Coronary artery (tissue), 2 donors: Measurements from ENCODE around the gene ECEL1.
"Not testable (repeated sequence)": the region's sequence is repeated elsewhere in the genome, so short reads cannot be mapped to it uniquely, and the experiment has no call there.

Experiments used
- DNase-seq: peaks from one replicate; pipeline ENCODE4 v3.0.0-alpha.2; 2017; ENCODE audit warnings: low spot score
- H3K27ac ChIP-seq, 2 donors: fragments of 200-600 bp; sonication (generic); one replicate each; pipeline ENCODE4 v1.5.1; 2016 to 2019
- H3K4me3 ChIP-seq: fragments of 200-600 bp; sonication (generic); 2 replicates; pipeline ENCODE4 v1.5.1; 2016; ENCODE audit warnings: mild to moderate bottlenecking, moderate library complexity
- CTCF ChIP-seq: fragments of 200-600 bp; sonication (generic); IDR thresholded peaks from one replicate; pipeline ENCODE4 v1.5.1; 2019; ENCODE audit warnings: antibody characterized with exemption

The ECEL1 gene

GRCh38 chr2:232447091-232447620 is 40.5 kb downstream of the ECEL1 start:
- Histone ChIP-seq H3K4me3 (no peak overlapping the region), H3K27ac (no peak overlapping the region)
- no peak for TF ChIP-seq CTCF
- no peak for DNase-seq

- not testable (repeated sequence) for H3K27ac ChIP-seq, DNase-seq, H3K4me3 ChIP-seq
Measured at GRCh38 chr2:232446266-232446777, 41.3 kb downstream of the ECEL1 start.

GRCh38 chr2:232445149-232445885 is 42.3 kb downstream of the ECEL1 start:
- not testable (repeated sequence) for DNase-seq, H3K27ac ChIP-seq, H3K4me3 ChIP-seq

- Histone ChIP-seq H3K27ac (no peak overlapping the region), H3K4me3 (no peak overlapping the region)
- no peak for DNase-seq
- no peak for TF ChIP-seq CTCF
Measured at GRCh38 chr2:232444409-232445148, 43.1 kb downstream of the ECEL1 start.

- not testable (repeated sequence) for H3K27ac ChIP-seq
Measured at GRCh38 chr2:232443669-232444408, 43.8 kb downstream of the ECEL1 start.

GRCh38 chr2:232443047-232443446 is 44.6 kb downstream of the ECEL1 start:
- not testable (repeated sequence) for DNase-seq

More at GRCh38 chr2:232443669-232444408, 43.8 kb downstream of the ECEL1 start:
- not testable (repeated sequence) for H3K4me3 ChIP-seq, DNase-seq

GRCh38 chr2:232442431-232442830 is 45.2 kb downstream of the ECEL1 start:
- not testable (repeated sequence) for H3K27ac ChIP-seq, DNase-seq, H3K4me3 ChIP-seq

More at GRCh38 chr2:232443047-232443446, 44.6 kb downstream of the ECEL1 start:
- not testable (repeated sequence) for H3K27ac ChIP-seq, H3K4me3 ChIP-seq

GRCh38 chr2:232441922-232442321 is 45.7 kb downstream of the ECEL1 start:
- H3K4me3 ChIP-seq, H3K27ac ChIP-seq, DNase-seq: not testable (repeated sequence)

GRCh38 chr2:232441147-232441651 is 46.4 kb downstream of the ECEL1 start:
- Histone ChIP-seq H3K4me3 (no peak overlapping the region), H3K27ac (no peak overlapping the region)
- TF ChIP-seq CTCF = no peak
- peak; percentile 63 for DNase-seq
